Naive thymus-derived CD8-positive, alpha-beta T cell (primary cell): Measurements from ENCODE around the gene BMPER. TPM values are rescaled to one million over a fixed set of nuclear protein-coding genes. Genes with fewer than 3 reads are reported as not detected.

Experiments
- ATAC-seq, 2 donors: fragments of 150-1000 bp; cut with Tn5 transposase in 1 of 2; sonication (Bioruptor Pico), chemical (Tn5 transposase) in 1 of 2; 1 replicate in 1 of 2; 2 replicates in 1 of 2; pipeline ENCODE4 v1.10.0; 2021; ENCODE audit warnings: mild to moderate bottlenecking in 2 of 2, moderate library complexity in 2 of 2
- POLR2A ChIA-PET: fragments of 350-600 bp; sonication (Branson Sonifier 250); formaldehyde crosslinking; loops from one replicate; lab custom pipeline; 2021; ENCODE audit warnings: antibody characterized with exemption; lab: Charles Lee
- DNase-seq, 10 donors: peaks; one replicate each; pipeline versions ENCODE4 v3.0.0 to v3.0.0-alpha.2; 2020 to 2022
- H3K27ac Mint-ChIP-seq, 10 donors: one replicate each; pipeline ENCODE4 v1.8.0; 2020 to 2022; ENCODE audit warnings: mild to moderate bottlenecking in 10 of 10, mixed read lengths in 10 of 10, moderate library complexity in 4 of 10, inconsistent platforms in 1 of 10
- H3K27me3 Mint-ChIP-seq, 5 donors: one replicate each; pipeline ENCODE4 v1.8.0; 2021 to 2022; ENCODE audit warnings: mixed read lengths in 5 of 5
- H3K36me3 Mint-ChIP-seq, 3 donors: one replicate each; pipeline ENCODE4 v1.8.0; 2020 to 2022; ENCODE audit warnings: mixed read lengths in 3 of 3, mild to moderate bottlenecking in 2 of 3, inconsistent platforms in 1 of 3
- H3K4me1 Mint-ChIP-seq, 4 donors: one replicate each; pipeline ENCODE4 v1.8.0; 2021 to 2022; ENCODE audit warnings: mixed read lengths in 4 of 4
- H3K4me3 Mint-ChIP-seq, 10 donors: one replicate each; pipeline ENCODE4 v1.8.0; 2020 to 2022; ENCODE audit warnings: mild to moderate bottlenecking in 10 of 10, mixed read lengths in 10 of 10, moderate library complexity in 6 of 10, inconsistent platforms in 1 of 10
- H3K9me3 Mint-ChIP-seq, 9 donors: one replicate each; pipeline ENCODE4 v1.8.0; 2020 to 2022; ENCODE audit warnings: mixed read lengths in 9 of 9, mild to moderate bottlenecking in 3 of 9, inconsistent platforms in 1 of 9, moderate library complexity in 1 of 9
- polyA plus RNA-seq, 3 donors: library from polyadenylated mRNA; unstranded; fragments of 300-500 nt; fragmentation: Illumina TruSeq; gene quantifications; one replicate each; pipeline ENCODE4 v1.2.3, GENCODE V29; 2021
- total RNA-seq, 8 experiments: library from RNA in 2 of 8; stranded (reverse) in 2 of 8; gene quantifications; one replicate each; pipeline ENCODE4 v1.2.3 and lab custom pipeline; 2021 to 2026

BMPER gene
- total and polyA plus RNA-seq, 5 experiments from 2014 or later, result not detected

- H3K36me3 Mint-ChIP-seq, result no peaks in the 10 kb centered on the region
- no peak for ATAC-seq
- no peaks in the 10 kb centered on the region for H3K9me3 Mint-ChIP-seq
- DNase-seq, result no peak
- peaks cover 0 to 4% (median 0%) of the 10 kb centered on the region in 5 donors for H3K27me3 Mint-ChIP-seq
- POLR2A ChIA-PET, result no interaction called here
- H3K27ac Mint-ChIP-seq, result no peak overlapping the region
- no peak overlapping the region for H3K4me3 Mint-ChIP-seq
- H3K4me1 Mint-ChIP-seq, result no peaks in the 10 kb centered on the region
These were observed 63.3 kb downstream of the BMPER start for GRCh38 chr7:33968591-33968990.

- no peak overlapping the region for H3K4me3 Mint-ChIP-seq
These were observed 65.2 kb downstream of the BMPER start for GRCh38 chr7:33970536-33970935.

GRCh38 chr7:33971106-33971505 is 65.8 kb downstream of the BMPER start:
- Mint-ChIP-seq H3K36me3 (no peaks in the 10 kb centered on the region), H3K4me1 (no peaks in the 10 kb centered on the region), H3K27ac (no peak overlapping the region), H3K27me3 (peaks cover 0 to 4% (median 0%) of the 10 kb centered on the region in 5 donors), H3K9me3 (peaks cover 0 to 2% (median 0%) of the 10 kb centered on the region in 9 donors), H3K4me3 (no peak overlapping the region)
- DNase-seq (no peak), ATAC-seq (no peak)
- POLR2A ChIA-PET, result no interaction called here

More at GRCh38 chr7:33970536-33970935, 65.2 kb downstream of the BMPER start:
- no peaks in the 10 kb centered on the region for H3K4me1 Mint-ChIP-seq
- H3K36me3 Mint-ChIP-seq, result no peaks in the 10 kb centered on the region
- no peak for ATAC-seq
- DNase-seq, result no peak
- H3K27me3 Mint-ChIP-seq, result peaks cover 0 to 4% (median 0%) of the 10 kb centered on the region in 5 donors
- no peaks in the 10 kb centered on the region for H3K9me3 Mint-ChIP-seq
- POLR2A ChIA-PET, result no interaction called here
- no peak overlapping the region for H3K27ac Mint-ChIP-seq

GRCh38 chr7:33973231-33974015 is 68.1 kb downstream of the BMPER start:
- POLR2A ChIA-PET, result no interaction called here
- Mint-ChIP-seq H3K27me3 (peaks cover 0 to 6% (median 2%) of the 10 kb centered on the region in 5 donors), H3K4me3 (no peak overlapping the region), H3K27ac (no peak overlapping the region), H3K9me3 (peaks cover 0 to 2% (median 0%) of the 10 kb centered on the region in 9 donors), H3K36me3 (no peaks in the 10 kb centered on the region), H3K4me1 (no peaks in the 10 kb centered on the region)
- no peak for DNase-seq
- no peak for ATAC-seq

GRCh38 chr7:33979300-33979806 is 74.0 kb downstream of the BMPER start:
- Mint-ChIP-seq H3K4me3 (no peak overlapping the region), H3K4me1 (no peaks in the 10 kb centered on the region), H3K36me3 (no peaks in the 10 kb centered on the region), H3K27me3 (peaks cover 0 to 8% (median 3%) of the 10 kb centered on the region in 5 donors), H3K27ac (no peak overlapping the region), H3K9me3 (peaks cover 0 to 2% (median 0%) of the 10 kb centered on the region in 9 donors)
- POLR2A ChIA-PET, result no interaction called here
- DNase-seq, result no peak
- ATAC-seq, result no peak

GRCh38 chr7:33979807-33980355 is 74.5 kb downstream of the BMPER start:
- ATAC-seq (no peak), DNase-seq (no peak)
- POLR2A ChIA-PET, result no interaction called here
- no peak overlapping the region for H3K27ac Mint-ChIP-seq
- H3K9me3 Mint-ChIP-seq, result peaks cover 0 to 2% (median 0%) of the 10 kb centered on the region in 9 donors
- H3K4me3 Mint-ChIP-seq, result no peak overlapping the region
- H3K4me1 Mint-ChIP-seq, result no peaks in the 10 kb centered on the region
- no peaks in the 10 kb centered on the region for H3K36me3 Mint-ChIP-seq
- peaks cover 0 to 8% (median 3%) of the 10 kb centered on the region in 5 donors for H3K27me3 Mint-ChIP-seq

- ATAC-seq (no peak), DNase-seq (no peak)
- no peak overlapping the region for H3K27ac Mint-ChIP-seq
- POLR2A ChIA-PET, result no interaction called here
- peaks cover 0 to 8% (median 3%) of the 10 kb centered on the region in 5 donors for H3K27me3 Mint-ChIP-seq
- no peaks in the 10 kb centered on the region for H3K4me1 Mint-ChIP-seq
- no peaks in the 10 kb centered on the region for H3K36me3 Mint-ChIP-seq
- no peak overlapping the region for H3K4me3 Mint-ChIP-seq
- H3K9me3 Mint-ChIP-seq, result no peaks in the 10 kb centered on the region
These were observed 75.9 kb downstream of the BMPER start for GRCh38 chr7:33981226-33981625.

GRCh38 chr7:33981671-33982424 is 76.5 kb downstream of the BMPER start:
- ATAC-seq (no peak), DNase-seq (no peak)
- POLR2A ChIA-PET, result no interaction called here
- Mint-ChIP-seq H3K36me3 (no peaks in the 10 kb centered on the region), H3K4me1 (no peaks in the 10 kb centered on the region), H3K9me3 (no peaks in the 10 kb centered on the region), H3K27me3 (peaks cover 0 to 8% (median 3%) of the 10 kb centered on the region in 5 donors), H3K4me3 (no peak overlapping the region), H3K27ac (no peak overlapping the region)

GRCh38 chr7:33982425-33982786 is 77.1 kb downstream of the BMPER start:
- POLR2A ChIA-PET, result no interaction called here
- DNase-seq (no peak), ATAC-seq (no peak)
- Mint-ChIP-seq H3K4me1 (no peaks in the 10 kb centered on the region), H3K27me3 (peaks cover 0 to 8% (median 3%) of the 10 kb centered on the region in 5 donors), H3K9me3 (no peaks in the 10 kb centered on the region), H3K4me3 (no peak overlapping the region), H3K36me3 (no peaks in the 10 kb centered on the region), H3K27ac (no peak overlapping the region)

- H3K9me3 Mint-ChIP-seq, result peaks cover 0 to 5% (median 0%) of the 10 kb centered on the region in 9 donors
- H3K27me3 Mint-ChIP-seq, result peaks cover 0 to 3% (median 1%) of the 10 kb centered on the region in 5 donors
- H3K27ac Mint-ChIP-seq, result no peak overlapping the region
- no peaks in the 10 kb centered on the region for H3K4me1 Mint-ChIP-seq
- DNase-seq, result no peak
- POLR2A ChIA-PET, result no interaction called here
- no peaks in the 10 kb centered on the region for H3K36me3 Mint-ChIP-seq
- no peak overlapping the region for H3K4me3 Mint-ChIP-seq
- no peak for ATAC-seq
These were observed 81.1 kb downstream of the BMPER start for GRCh38 chr7:33986451-33986850.

- H3K27me3 Mint-ChIP-seq, result peaks cover 0 to 3% (median 1%) of the 10 kb centered on the region in 5 donors
- DNase-seq (no peak), ATAC-seq (no peak)
- no peaks in the 10 kb centered on the region for H3K4me1 Mint-ChIP-seq
- no peak overlapping the region for H3K27ac Mint-ChIP-seq
- POLR2A ChIA-PET, result no interaction called here
- no peak overlapping the region for H3K4me3 Mint-ChIP-seq
- peaks cover 0 to 5% (median 0%) of the 10 kb centered on the region in 9 donors for H3K9me3 Mint-ChIP-seq
- H3K36me3 Mint-ChIP-seq, result no peaks in the 10 kb centered on the region
These were observed 81.9 kb downstream of the BMPER start for GRCh38 chr7:33986951-33987947.

GRCh38 chr7:33996899-33997298 is 91.6 kb downstream of the BMPER start:
- DNase-seq (no peak), ATAC-seq (no peak)
- H3K27ac Mint-ChIP-seq, result no peak overlapping the region
- peaks cover 0 to 3% (median 0%) of the 10 kb centered on the region in 5 donors for H3K27me3 Mint-ChIP-seq
- peaks cover 5 to 13% (median 7%) of the 10 kb centered on the region in 4 donors for H3K4me1 Mint-ChIP-seq
- H3K9me3 Mint-ChIP-seq, result peaks cover 0 to 15% (median 4%) of the 10 kb centered on the region in 9 donors
- peaks cover 0 to 8% (median 0%) of the 10 kb centered on the region in 3 donors for H3K36me3 Mint-ChIP-seq
- POLR2A ChIA-PET, result no interaction called here
- peak overlapping the region in 4 of 10 donors; percentile 2 to 7 (median 5) for H3K4me3 Mint-ChIP-seq
